Smooth muscle cell of the brain vasculature (primary cell): Measurements from ENCODE around the gene HLX.

Experiments used
- DNase-seq: peaks from one replicate; pipeline ENCODE4 v3.0.0-alpha.2; 2012; ENCODE audit warnings: low read depth, low spot score

HLX gene

GRCh38 chr1:220896092-220896491, 16.8 kb downstream of the HLX start:
- DNase-seq: no peak

DNA sequence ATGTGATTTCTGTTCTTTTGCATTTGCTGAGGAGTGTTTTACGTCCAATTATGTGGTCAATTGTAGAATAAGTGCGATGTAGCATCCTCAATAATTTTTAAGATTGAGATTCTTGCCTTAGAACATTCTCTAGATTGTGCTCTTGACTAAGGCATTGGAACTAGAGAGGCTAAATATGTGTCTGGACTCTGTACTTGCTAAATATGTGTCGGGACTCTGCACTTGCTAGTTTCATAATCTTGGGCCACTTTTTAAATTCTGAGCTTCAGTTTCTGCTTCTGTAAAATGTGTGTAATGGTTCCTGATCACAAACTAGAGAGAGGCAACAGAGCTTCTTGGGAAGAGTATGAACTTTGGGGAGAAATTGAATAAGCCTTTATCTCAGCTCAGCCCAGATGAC, 21.6 kb downstream of the HLX start:
- DNase-seq: no peak

DNA sequence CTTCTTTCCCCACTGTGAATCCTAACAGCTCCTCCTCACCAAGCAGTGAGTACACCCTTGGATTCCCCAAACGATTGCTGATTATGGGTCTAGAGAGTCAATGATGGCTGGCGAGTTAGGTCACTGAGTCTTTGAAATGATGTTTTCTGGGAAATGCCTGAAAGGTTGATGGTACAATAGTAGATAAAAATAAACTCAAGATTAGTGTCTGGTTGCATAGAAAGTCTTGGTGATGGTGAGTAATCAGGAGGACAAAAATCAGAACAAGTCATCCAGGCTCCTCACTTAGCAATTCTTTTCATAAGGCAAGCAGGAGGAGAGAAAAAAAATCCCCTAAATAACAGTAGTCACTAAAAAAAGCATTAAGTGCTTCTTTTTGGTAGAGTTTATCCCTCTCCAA, 22.6 kb downstream of the HLX start:
- DNase-seq: no peak

- DNase-seq: no peak
Measured at GRCh38 chr1:220902916-220903315, 23.7 kb downstream of the HLX start.

DNA sequence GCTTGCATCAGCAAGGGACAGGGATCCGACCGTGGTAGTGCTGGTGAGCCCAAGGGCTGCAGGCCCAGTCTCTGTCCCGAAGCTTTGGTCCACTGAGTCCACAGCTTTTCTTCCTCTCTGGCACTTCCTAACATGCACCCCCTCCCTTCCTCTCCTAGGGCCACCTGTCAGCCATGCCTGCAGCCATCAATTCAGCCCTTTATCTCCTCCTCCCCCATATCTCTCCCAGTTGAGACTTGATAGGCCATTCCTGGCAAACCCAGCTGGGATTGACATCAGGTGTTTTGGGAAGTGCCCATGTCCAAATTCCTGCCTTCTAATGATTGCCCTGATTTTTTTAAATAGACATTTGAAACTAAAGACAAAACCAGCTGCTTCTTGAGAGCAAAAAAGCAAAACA, 25.6 kb downstream of the HLX start:
- DNase-seq: no peak

GRCh38 chr1:220905650-220906560, 26.7 kb downstream of the HLX start:
- no peak for DNase-seq

DNA sequence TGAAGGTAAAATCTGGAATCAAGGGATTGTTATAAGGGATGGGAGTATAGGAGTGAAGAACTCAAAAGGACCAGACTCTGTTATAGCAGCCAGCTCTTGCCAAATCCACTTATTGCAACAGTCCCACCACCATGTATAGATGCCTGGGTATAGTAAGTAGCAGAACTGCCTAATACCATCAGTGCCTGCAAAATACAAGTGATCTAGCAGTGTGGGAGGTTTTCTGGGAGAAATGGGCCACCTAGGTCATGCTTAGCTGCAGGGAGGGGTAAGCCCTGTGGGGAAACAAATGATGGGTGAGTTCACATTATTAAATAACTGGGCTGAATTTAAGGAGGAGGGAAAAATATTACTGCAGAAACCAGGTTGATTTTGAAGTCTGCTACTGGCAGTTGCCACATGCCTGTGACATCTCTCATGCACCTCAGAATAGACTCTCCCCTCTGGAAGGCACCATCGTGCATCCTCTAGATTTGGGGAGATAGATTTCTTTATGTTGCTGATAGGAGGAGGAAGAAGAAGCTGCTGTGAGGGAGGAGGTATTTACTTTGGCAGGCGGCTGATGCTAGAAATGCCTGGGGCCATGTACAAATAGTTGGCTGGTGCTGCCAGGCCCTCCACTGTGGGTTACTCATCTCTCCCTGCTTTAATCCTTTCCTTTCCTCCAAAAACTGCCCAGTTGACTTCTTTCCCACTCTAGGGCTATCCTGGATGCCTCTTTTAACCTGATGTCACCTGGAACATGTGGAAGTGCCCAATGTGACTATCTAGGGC, 27.5 kb downstream of the HLX start:
- DNase-seq: no peak

- DNase-seq: no peak
Measured at GRCh38 chr1:220908757-220909156, 29.5 kb downstream of the HLX start.

DNA sequence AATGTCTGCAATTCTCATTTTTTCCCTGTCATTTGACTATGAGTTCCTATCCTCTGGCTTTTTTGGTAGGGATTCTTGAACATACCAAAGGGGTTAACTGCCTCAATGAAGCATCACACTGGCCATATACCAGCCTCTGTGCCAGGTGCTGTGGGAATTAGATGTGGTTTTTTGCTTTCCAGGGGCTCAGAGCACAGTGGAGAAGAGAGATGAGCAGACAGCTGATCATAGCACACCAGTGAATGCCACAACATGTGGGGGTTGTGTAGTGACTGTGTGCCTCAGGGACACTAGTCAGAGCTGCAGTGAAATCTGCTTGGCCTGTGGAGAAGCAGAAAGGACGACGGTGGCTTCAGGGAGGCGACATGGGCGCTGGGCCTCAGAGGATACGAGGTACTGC, 30.8 kb downstream of the HLX start:
- DNase-seq: no peak

- no peak for DNase-seq
Measured at GRCh38 chr1:220914283-220915116, 35.3 kb downstream of the HLX start.

DNA sequence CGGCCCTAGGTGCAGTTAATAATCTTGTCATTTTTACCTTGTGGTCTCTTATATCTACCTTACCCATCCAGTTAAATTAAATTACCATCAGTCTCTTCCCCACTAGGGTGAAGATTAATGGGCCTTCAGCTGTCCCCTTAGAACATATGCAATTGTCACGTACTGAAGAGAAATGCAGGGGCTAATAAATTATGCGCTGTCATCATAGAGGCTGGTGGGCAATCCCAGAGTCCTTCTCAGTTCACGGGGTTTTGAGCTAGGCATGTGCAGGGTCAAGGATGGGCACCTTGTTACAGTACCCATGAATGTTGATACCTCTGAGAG, 35.8 kb downstream of the HLX start:
- no peak for DNase-seq

DNA sequence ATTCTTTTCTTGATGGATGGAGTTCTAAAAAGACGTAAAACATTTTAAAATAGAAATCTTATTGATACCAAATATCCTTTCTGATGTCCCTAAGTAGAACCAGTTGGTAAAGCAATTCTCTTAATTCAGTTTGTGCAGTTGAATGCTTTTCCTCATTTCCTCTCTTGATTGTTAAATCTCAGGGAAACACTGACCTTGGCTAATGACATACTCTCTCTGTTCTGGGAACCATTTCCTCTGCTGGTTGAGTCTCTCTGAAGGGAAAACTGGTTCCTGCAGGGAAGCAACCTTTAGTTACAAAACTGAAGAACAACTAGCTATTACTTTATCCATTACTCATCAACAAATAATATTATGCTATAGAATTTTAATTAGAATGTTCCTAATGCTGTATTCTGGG, 36.7 kb downstream of the HLX start:
- DNase-seq: no peak

DNA sequence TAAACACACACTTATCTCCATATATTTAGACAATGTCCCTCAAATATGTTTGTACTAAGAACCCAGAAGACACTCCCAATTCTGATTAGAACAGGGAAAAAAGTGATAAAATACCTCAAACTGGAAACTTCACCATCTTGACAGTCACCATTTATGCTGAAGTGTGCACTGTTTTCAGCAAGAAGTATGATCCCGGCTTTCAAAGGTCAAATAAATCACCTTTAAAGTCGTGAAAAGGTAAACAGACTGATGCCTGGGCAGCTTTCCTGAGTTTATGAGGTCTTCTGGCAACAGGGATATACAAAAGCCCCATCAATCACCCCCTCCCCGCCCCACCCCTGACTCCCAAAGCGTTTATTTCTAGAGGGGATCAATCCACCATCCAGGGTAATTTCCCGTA, 37.9 kb downstream of the HLX start:
- no peak for DNase-seq

GRCh38 chr1:220917535-220918209, 38.4 kb downstream of the HLX start:
- no peak for DNase-seq

DNA sequence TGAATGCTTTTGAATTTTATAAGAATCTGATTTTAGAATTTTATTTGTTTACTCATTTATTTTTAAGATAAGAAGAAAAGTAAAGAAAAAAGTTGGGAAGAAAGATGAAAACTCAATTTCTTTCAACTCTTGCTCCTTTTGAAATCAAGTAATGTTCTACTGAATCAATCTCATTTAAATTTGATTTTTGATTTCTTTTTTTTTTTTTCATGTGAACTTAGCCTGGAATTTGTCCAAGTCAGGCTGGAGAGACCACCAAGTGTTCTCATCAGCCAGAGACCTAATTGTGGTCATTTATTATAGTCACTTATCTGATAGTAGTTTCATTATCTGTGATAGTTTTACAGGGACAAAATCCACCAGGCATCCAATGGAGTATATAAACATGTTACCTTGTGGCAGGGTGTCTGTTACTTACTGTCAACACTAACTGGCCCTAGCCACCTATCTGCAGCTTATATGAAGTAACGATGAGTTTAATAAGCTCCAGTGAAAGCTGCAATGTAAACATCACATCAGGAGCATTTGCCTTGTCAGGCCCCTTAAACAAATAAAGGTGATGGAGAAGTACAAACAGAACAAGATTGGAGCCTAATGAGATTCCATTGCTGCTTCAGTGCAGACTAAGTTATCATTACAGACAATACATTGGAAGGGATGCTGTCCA, 39.2 kb downstream of the HLX start:
- no peak for DNase-seq

GRCh38 chr1:220920967-220921366, 41.7 kb downstream of the HLX start:
- DNase-seq: no peak

DNA sequence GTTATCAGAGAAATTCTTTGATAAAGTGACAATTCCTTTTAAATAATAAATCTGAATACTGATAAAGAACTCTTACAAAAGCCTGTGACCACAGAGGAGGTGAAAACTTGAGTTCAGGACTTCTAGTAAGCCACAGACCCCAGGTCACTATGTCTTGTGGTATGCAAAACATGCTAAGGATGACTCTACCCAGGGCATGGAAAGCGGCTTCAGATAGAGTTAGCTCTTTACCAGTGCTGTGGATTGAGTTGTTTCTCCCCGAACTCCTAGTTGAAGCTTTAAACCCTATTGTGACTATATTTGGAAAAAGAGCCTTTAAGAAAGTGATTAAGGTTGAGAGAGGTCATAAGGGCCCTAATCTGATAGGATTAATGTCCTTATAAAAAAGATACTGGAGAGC, 42.3 kb downstream of the HLX start:
- DNase-seq: no peak

DNA sequence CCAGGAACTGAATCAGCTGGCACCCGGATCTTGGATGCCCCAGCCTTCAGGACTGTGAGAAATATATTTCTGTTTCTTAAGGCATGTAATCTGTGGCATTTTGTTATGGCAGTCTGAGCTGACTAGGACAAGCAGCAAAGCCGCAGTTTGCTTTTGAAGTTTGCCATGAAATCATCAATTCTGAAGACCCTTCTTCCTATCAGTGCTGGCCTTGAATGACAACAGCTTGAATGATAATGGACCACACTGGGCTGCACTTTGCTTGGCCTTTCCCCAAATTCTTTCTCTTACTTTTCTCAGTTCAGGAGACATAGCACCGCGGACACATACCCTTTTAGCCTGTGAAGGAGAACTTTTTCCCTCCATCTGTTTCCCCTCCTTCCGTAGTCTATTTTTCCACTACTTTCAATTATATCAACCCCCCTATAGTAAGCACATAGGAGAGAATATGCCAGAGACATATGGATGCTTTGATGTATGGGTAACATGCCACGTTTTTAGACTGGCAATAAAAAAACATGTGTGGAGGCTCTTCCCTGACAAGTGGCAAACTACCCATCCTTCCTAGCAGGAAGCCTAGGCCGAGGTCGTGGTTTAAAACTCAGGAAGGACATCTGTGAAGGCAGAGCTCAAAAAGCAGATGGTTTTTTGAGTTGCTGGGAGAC, 42.9 kb downstream of the HLX start:
- DNase-seq: no peak

DNA sequence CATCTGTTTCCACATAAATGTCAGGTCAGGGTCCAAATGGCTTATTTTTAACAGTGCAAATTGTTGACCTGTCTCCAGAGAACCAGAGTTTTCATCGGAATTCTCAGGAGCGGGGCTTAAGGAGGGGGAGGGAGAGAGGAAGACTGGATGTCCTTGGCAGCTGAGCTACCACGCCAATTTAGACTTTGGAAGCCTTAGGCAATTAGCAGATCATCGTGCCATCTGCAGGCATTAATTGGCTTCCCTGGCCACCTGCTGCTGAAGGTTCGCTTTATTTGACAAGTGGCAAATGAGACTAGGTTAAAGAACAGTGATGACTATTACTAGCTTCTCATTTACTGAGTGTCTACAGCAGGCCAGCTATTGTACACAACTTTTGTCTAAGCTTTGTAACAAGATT, 43.7 kb downstream of the HLX start:
- DNase-seq: no peak

- no peak for DNase-seq
Measured at GRCh38 chr1:220924331-220924970, 45.2 kb downstream of the HLX start.
